Measurements from ENCODE around the gene TNFRSF1A. TPM values are rescaled to one million over a fixed set of nuclear protein-coding genes. Genes with fewer than 3 reads are reported as not detected.
"Not testable (repeated sequence)": the region's sequence is repeated elsewhere in the genome, so short reads cannot be mapped to it uniquely, and the experiment has no call there.

TNFRSF1A gene
- polyA plus RNA-seq, 1 donor from 2014 or later, result 4.5 TPM

DNA sequence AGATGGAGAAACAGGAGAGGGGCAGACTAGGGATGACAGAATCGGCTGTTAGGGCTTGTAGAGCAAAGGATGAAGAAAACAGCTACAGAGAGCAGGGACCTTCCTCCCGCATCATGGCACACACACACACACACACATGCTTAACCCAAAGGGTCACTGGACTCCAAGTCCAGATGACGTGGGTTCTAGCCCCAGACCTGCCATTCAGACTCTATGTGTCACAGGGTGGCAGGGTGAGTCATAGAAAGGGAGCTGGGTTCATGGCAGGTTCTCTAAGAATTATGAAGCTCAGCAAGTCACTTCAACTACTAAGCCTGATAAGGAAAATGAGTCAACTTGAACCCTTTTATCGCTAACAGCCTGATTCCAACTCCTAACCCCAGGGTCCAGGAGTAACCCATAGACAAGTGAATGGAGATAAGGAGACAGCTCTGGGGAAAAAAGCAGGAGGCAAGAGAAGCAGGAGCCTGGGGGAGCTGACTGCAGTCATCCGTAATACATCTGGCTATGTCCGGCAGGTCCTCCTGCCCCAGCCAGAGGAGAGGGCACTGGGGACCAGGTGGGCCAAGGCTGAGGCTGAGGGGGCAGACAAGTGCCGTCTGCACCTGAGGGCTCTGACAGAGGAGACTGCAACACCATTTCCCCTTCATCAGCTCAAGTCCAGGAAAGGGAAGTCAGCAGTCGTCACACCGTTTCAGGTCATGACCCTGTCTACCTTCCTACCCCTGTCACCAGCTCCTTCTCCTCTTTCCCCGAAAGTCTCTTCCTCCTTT lies 3.6 kb upstream of the TNFRSF1A start:
- no peaks in the 10 kb centered on the region for H3K9me2 ChIP-seq (ENCODE audit: insufficient read depth, low read length)
- H4K20me1 ChIP-seq (ENCODE audit: insufficient read depth), result no peaks in the 10 kb centered on the region
- H3K27ac ChIP-seq (ENCODE audit: low read length), result no peak overlapping the region
- no peak overlapping the region for H3K4me3 ChIP-seq (ENCODE audit: low read length)
- no peaks in the 10 kb centered on the region for H3K79me2 ChIP-seq (replicated peaks; ENCODE audit: insufficient read depth, low read length)
- H3K9ac ChIP-seq (ENCODE audit: low read length), result no peak overlapping the region
- H3F3A ChIP-seq (ENCODE audit: insufficient read depth, low read length, poor library complexity, severe bottlenecking), result no peaks in the 10 kb centered on the region
- no peak overlapping the region for H2AFZ ChIP-seq (ENCODE audit: low read depth, low read length)
- no peak overlapping the region for H3K4me2 ChIP-seq (ENCODE audit: low read length)
- H3K36me3 ChIP-seq (ENCODE audit: insufficient read depth, low read length), result no peaks in the 10 kb centered on the region
- no peaks in the 10 kb centered on the region for H3K27me3 ChIP-seq (ENCODE audit: insufficient read depth, low read depth, low read length)
- no peak for TF ChIP-seq SMC3 (conservative IDR thresholded peaks at IDR 0.05; ENCODE audit: poor library complexity)
- no peak for TF ChIP-seq EP300 (conservative IDR thresholded peaks at IDR 0.05; ENCODE audit: poor library complexity, severe bottlenecking)
- TF ChIP-seq, protein P1, sequence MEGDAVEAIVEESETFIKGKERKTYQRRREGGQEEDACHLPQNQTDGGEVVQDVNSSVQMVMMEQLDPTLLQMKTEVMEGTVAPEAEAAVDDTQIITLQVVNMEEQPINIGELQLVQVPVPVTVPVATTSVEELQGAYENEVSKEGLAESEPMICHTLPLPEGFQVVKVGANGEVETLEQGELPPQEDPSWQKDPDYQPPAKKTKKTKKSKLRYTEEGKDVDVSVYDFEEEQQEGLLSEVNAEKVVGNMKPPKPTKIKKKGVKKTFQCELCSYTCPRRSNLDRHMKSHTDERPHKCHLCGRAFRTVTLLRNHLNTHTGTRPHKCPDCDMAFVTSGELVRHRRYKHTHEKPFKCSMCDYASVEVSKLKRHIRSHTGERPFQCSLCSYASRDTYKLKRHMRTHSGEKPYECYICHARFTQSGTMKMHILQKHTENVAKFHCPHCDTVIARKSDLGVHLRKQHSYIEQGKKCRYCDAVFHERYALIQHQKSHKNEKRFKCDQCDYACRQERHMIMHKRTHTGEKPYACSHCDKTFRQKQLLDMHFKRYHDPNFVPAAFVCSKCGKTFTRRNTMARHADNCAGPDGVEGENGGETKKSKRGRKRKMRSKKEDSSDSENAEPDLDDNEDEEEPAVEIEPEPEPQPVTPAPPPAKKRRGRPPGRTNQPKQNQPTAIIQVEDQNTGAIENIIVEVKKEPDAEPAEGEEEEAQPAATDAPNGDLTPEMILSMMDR (IDR thresholded peaks at IDR 0.05; ENCODE audit: poor library complexity, severe bottlenecking), result no peak
- TF ChIP-seq EZH2 (IDR thresholded peaks at IDR 0.05; ENCODE audit: borderline replicate concordance, insufficient read depth, low read length, poor library complexity, severe bottlenecking), result no peak
- no peaks in the 10 kb centered on the region for H3K9me3 ChIP-seq (ENCODE audit: low read length)

DNA sequence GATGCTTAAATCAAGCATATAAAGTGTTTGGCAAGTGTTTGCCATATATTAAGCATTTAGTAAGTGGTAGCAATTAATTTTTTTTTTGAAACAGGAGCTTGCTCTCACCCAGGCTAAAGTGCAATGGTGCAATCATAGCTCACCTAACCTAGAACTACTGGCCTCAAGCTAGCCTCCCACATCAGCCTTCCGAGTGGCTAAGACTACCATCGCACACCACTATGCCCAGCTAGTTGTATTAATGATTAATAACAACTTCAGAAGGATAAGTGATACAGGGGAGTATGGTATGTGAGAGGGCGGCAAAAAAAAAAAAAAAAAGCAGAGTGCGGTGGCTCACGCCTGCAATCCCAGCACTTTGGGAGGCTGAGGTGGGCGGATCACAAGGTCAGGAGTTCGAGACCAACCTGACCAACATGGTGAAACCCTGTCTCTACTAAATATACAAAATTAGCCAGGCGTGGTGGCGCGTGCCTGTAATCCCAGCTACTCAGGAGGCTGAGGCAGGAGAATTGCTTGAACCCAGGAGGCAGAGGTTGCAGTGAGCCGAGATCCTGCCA lies 2.3 kb upstream of the TNFRSF1A start:
- not testable (repeated sequence) for H3F3A ChIP-seq (ENCODE audit: insufficient read depth, low read length, poor library complexity, severe bottlenecking); H3K36me3 ChIP-seq (ENCODE audit: insufficient read depth, low read length); H3K27me3 ChIP-seq (ENCODE audit: insufficient read depth, low read depth, low read length); H3K9ac ChIP-seq (ENCODE audit: low read length); H3K9me2 ChIP-seq (ENCODE audit: insufficient read depth, low read length); H3K27ac ChIP-seq (ENCODE audit: low read length); H3K4me3 ChIP-seq (ENCODE audit: low read length); H3K4me2 ChIP-seq (ENCODE audit: low read length); H3K9me3 ChIP-seq (ENCODE audit: low read length); H3K79me2 ChIP-seq (replicated peaks; ENCODE audit: insufficient read depth, low read length); H2AFZ ChIP-seq (ENCODE audit: low read depth, low read length); H4K20me1 ChIP-seq (ENCODE audit: insufficient read depth)

DNA sequence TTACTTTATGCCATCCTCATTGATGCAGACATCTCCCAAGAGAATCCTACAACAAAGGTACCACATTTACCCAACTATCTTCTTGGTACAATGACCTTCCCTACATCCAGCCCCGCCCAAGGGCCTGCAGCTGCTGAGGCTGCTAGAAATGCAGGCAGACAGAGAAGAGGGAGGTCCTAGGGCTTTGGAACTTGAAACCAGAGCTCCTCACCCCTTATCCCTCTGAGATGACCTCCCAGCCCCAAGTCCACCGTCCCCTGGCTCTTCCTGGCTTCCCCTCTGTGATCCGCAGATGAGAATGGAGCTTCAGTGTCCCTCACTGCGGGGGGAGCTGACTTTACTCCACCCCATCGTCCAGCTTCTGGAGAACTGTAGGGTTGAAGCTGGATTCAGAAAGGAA lies 1.6 kb upstream of the TNFRSF1A start:
- Histone ChIP-seq H4K20me1 (ENCODE audit: insufficient read depth) (no peaks in the 10 kb centered on the region), H3K27me3 (ENCODE audit: insufficient read depth, low read depth, low read length) (no peaks in the 10 kb centered on the region), H3K79me2 (replicated peaks; ENCODE audit: insufficient read depth, low read length) (no peaks in the 10 kb centered on the region), H3K9ac (ENCODE audit: low read length) (no peak overlapping the region), H3K9me2 (ENCODE audit: insufficient read depth, low read length) (no peaks in the 10 kb centered on the region), H3K4me3 (ENCODE audit: low read length) (no peak overlapping the region), H2AFZ (ENCODE audit: low read depth, low read length) (no peak overlapping the region), H3K36me3 (ENCODE audit: insufficient read depth, low read length) (no peaks in the 10 kb centered on the region), H3K9me3 (ENCODE audit: low read length) (no peaks in the 10 kb centered on the region), H3K27ac (ENCODE audit: low read length) (no peak overlapping the region), H3F3A (ENCODE audit: insufficient read depth, low read length, poor library complexity, severe bottlenecking) (no peaks in the 10 kb centered on the region), H3K4me2 (ENCODE audit: low read length) (no peak overlapping the region)
- no peak for TF ChIP-seq RAD21 (conservative IDR thresholded peaks at IDR 0.05)
- no peak for TF ChIP-seq MXI1 (conservative IDR thresholded peaks at IDR 0.05; ENCODE audit: poor library complexity, severe bottlenecking)
- TF ChIP-seq POLR2AphosphoS5 (IDR thresholded peaks at IDR 0.05), result no peak
- no peak for TF ChIP-seq TAF1 (IDR thresholded peaks at IDR 0.05; ENCODE audit: low read depth)
- no peak for TF ChIP-seq EZH2 (IDR thresholded peaks at IDR 0.05; ENCODE audit: borderline replicate concordance, insufficient read depth, low read length, poor library complexity, severe bottlenecking)
- TF ChIP-seq, protein P1 (IDR thresholded peaks at IDR 0.05; ENCODE audit: poor library complexity, severe bottlenecking), result no peak
- TF ChIP-seq, protein P2, sequence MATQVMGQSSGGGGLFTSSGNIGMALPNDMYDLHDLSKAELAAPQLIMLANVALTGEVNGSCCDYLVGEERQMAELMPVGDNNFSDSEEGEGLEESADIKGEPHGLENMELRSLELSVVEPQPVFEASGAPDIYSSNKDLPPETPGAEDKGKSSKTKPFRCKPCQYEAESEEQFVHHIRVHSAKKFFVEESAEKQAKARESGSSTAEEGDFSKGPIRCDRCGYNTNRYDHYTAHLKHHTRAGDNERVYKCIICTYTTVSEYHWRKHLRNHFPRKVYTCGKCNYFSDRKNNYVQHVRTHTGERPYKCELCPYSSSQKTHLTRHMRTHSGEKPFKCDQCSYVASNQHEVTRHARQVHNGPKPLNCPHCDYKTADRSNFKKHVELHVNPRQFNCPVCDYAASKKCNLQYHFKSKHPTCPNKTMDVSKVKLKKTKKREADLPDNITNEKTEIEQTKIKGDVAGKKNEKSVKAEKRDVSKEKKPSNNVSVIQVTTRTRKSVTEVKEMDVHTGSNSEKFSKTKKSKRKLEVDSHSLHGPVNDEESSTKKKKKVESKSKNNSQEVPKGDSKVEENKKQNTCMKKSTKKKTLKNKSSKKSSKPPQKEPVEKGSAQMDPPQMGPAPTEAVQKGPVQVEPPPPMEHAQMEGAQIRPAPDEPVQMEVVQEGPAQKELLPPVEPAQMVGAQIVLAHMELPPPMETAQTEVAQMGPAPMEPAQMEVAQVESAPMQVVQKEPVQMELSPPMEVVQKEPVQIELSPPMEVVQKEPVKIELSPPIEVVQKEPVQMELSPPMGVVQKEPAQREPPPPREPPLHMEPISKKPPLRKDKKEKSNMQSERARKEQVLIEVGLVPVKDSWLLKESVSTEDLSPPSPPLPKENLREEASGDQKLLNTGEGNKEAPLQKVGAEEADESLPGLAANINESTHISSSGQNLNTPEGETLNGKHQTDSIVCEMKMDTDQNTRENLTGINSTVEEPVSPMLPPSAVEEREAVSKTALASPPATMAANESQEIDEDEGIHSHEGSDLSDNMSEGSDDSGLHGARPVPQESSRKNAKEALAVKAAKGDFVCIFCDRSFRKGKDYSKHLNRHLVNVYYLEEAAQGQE (IDR thresholded peaks at IDR 0.05; ENCODE audit: borderline replicate concordance), result no peak
- no peak for TF ChIP-seq SMC3 (conservative IDR thresholded peaks at IDR 0.05; ENCODE audit: poor library complexity)
- TF ChIP-seq EP300 (conservative IDR thresholded peaks at IDR 0.05; ENCODE audit: poor library complexity, severe bottlenecking), result no peak
